ENCODE results near the gene ATXN1. TPM values are rescaled to one million over a fixed set of nuclear protein-coding genes. Genes with fewer than 3 reads are reported as not detected.
"Not testable (repeated sequence)": the region's sequence is repeated elsewhere in the genome, so short reads cannot be mapped to it uniquely, and the experiment has no call there.

ATXN1 gene
- polyA plus RNA-seq, 3 donors: 17.7 to 21.1 (median 20.5) TPM

DNA sequence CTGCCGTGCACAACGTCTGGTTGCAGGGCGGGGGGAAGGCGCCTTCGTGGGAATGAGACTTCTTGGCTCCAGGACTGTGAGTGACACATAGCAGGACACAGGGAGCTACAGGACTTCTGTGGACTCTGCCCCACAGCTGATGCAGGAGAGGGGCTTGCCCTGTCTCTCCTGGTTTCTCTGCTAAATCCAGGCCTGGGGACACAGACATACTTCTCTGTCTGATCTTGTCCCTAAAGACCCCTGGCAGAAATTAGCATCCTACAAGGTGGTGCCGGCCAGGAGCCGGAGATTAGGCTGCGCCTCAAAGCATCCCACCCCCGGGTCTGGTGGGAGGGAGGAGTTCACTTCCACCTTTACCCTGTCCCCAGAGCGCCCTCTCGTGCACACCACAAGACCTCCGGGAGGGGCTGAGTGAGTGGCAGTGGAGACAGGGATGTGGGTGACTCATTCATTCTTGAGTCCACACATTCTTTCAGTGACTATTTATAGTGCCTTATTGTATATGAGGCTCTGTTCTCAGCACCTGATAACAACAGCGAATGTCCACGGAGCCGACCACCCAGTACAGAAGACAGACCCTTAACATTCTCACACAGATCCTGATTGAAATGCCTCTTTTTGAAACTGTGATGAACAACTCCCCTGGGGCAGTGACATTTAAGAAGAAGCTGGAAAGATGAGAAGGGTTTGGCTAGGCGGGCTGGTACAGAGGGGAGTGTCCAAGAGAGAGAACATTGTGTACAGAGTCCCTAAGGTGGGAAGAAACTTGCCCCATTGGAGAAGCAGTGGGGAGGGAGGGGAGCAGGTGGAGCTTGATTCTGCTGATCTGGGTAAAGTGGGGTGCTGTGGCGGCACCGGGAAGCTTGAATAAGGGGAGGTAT is 483.9 kb downstream of the ATXN1 start:
- peak; percentile 38 for DNase-seq

DNA sequence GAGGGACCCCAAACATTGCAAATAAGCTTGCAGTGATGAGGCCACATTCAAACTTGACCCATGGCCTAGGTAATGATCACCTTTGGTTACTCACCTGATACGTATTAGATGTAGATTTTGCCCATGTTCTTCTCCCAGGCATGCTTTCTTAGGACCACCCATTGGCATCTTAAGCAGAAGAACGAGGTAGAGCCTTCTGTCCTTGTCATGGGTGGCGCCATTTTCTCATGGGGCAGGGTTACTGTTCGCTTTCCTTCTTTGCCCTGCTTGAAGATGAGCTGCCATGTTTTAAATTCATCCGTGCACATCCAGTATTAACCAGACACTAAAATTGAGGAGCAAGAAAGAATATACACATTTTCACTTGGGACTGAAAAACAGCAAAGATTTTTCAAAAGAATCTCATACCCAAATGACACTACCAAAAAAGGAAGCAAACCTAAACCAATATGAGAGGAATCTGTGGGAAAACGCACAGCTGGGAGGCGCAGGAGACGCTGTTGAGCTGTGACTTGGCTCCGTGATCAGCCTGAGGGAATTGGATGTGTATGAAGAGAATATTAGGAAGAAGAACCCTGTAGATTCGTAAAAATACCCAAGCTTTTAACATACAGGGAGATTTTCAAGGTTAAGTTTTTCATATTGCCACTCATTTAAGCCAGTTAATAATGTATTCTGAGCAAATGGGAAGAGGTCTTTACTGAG is 486.2 kb downstream of the ATXN1 start:
- no peak for DNase-seq

DNA sequence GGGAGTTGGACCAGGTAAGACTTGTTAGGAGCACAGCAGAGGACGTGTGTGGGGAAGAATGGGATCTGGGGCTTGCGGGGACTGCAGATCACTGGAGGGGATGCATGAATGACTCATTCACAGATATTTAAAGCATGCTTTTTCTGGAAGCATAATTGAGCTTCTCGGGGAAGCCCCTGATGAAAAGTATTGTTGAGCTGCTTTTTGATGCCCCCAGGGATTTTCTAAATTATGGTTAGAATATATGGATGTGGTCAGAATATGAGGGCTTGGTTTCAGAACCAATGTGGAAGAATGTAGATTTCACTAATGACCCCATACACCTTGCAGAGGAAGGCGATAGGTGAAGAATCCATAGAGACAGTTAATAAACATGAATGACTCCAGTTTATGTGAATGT is 486.8 kb downstream of the ATXN1 start:
- no peak for DNase-seq

DNA sequence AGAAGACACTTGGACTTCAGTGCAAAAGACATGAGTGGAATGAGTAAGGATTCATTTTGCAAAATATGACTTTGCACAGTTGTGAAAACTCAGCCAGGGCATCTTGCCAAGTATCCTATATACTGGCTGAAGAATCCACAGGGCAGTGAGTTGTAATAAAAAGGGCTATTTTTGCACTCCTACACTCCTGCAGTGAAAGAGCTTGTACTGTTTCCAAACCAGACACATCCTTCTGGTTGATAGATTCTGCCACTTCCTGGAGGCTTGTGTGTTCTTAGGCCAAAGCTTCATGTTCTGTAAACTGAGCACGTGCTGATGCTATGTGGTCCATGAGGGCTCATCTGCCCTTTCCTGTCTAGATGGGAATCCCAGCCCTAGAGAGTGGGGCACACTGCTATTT is 488.0 kb downstream of the ATXN1 start:
- no peak for DNase-seq

DNA sequence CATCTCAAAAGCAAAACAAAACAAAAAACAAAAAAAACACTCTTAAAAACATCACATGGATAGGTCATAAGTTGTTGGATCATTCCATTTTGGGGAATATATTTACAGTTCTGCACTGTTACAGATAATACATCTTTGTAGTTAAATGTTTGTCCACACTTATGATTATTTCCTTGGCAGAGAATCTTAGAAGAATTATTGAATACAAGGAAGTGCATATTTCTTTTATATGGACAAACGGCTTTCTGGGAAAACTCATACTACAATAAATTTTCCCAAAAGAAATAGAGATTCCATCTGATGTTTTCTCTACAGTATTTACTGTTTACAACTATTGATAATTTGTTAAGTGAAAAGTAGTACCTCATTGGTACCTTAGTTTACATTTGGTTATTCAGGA is 489.1 kb downstream of the ATXN1 start:
- DNase-seq: no peak

DNA sequence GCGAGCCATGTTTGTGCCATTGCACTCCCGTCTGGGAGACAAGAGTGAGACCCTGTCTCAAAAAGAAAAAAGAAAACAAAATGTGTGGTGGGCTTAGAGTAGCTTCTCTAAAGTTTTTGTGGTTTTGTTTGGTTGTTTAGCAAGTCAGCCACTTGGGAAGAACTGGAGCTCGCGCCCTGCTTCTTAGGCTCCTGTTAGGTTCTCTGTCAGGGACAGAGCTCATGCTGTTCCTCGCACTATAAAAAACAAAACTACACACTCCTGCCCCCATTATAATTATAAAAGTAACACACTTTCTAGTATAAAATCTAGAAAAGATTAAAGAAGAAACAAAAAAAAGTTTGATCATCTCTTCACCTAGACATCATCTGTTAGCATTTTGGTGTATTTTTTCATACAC is 489.8 kb downstream of the ATXN1 start:
- no peak for DNase-seq

DNA sequence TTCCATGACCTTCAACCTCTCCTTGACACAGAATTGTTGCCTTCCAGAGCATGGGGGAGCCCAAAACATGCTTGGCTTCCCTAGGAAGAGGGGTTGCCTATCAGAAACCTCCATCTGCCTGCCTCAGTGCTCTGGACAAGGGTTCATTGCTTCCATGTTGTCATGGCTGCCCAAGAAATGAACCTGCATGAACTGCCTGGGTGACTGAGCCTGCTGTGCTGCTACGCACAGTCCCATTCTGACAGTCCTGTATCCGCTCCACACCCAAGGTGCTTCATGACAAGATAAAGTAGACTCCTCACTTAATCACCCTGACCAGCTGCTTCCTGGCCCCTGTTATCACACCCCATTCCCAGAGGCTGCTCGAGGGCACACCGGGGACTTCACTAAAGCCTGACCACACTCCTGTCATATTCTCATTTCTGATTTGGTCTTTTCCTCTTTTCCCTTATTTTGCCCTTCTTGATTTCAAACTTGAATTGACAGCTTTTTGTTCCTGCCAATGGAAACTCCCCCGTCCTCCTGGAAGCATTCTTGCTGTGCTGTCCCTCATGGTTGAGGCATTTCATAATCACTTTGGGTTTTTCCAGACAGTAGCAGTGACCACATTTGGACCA is 491.0 kb downstream of the ATXN1 start:
- DNase-seq: no peak

DNA sequence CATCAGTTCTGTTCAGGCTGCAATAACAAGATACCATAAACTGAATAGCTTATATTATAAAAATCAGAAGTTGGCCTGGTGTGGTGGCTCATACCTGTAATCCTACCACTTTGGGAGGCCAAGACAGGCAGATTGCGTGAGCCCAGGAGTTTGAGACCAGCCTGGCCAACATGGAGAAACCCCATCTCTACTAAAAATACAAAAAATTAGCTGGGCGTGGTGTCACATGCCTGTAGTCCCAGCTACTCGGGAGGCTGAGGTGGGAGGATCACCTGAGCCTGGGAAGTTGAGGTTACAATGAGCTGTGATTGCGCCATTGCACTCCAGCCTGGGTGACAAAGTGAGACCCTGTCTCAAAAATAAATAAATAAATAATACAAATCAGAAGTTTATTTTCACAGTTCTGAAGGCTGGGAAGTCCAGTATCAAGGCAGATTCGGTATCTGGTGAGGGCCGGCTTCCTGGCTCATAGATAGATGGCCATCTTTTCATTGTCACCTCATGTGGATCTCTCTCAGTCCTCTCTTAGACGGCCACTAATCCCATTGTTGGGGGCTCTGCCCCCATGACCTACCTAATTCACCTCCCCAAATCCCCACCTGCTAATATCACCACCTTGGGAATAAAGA is 491.7 kb downstream of the ATXN1 start:
- not testable (repeated sequence) for DNase-seq

DNA sequence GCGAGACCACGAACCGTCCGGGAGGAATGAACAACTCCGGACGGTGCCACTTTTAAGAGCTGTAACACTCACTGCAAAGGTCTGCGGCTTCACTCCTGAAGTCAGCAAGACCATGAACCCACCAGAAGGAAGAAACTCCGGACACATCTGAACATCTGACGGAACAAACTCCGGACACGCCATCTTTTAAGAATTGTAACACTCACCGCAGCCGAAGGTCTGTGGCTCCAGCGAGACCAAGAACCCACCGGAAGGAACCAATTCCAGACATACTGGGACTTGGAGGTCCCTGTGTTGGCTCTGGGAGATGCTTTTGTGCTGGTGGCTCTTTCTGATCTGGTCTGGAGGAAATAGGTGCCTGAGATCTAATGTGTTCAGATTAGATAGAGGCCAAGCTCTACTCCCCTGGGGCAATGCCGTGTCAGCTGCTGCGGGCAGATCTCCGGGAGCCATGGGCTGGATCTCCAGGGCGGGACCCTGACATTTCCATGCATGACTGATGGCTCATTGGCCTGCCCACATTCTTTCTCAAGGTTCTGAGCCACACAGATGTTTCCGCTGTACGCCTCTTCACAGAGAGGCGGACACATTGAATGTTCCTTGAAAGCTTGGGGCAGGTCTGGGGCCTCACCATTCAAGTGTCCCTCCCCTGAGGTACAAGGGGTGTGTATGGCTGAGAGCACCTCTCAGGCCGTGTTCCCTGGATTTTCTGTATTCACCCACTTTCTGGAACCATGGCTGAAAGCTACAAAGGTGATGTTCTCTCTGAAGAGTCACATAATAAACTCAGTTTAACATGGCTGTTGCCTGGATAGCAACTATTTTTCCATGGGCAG is 493.6 kb downstream of the ATXN1 start:
- DNase-seq: no peak

DNA sequence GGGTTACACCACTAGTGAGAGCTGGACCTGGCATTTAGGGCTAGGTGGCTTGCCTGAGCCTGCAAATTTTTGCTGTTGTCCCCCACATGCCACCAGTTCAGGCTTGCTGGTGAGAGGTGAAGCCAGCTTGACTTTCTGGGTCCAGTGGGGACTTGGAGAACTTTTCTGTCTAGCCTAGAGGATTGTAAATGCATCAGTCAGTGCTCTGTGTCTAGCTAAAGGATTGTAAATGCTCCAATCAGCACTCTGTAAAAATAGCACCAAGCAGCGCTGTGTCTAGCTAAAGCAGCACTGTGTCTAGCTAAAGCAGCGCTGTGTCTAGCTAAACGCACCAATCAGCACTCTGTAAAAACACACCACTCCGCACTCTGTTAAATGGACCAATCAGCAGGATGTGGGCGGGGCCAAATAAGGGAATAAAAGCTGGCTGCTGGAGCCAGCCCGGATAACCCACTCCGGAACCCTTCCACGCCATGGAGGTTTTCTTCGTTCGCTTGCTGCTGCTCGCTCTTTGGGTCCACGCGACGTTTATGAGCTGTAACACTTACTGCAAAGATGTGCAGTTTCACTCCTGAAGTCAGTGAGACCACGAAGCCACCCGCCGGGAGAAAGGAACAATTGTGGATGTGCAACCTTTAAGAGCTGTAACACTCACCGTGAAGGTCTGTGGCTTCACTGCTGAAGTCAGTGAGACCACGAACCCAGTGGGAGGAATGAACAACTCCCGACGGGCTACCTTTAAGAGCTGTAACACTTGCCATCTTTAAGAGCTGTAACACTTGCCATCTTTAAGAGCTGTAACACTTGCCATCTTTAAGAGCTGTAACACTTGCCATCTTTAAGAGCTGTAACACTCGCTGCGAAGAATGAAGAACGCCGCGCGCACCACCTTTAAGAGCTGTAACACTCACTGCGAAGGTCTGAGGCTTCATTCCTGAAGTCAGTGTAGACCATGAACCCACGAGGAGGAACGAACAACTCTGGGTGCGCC is 495.6 kb downstream of the ATXN1 start:
- no peak for DNase-seq

DNA sequence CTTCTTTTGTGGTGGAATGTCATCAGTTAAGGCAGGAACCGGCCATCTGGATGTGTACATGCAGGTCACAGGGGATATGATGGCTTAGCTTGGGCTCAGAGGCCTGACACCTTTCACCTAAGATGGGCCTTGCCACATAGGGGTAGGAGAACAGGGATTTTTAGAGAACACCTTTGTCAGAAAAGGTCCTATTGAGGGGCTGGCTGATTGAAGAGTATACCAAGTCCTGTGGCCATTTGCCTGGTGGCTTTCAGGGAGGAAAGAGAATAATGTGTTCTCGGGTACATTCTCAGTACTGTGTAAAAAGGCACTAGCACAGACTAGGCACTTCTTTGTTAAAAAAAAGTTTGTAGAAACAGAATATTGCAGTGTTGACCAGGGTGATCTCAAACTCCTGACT is 496.5 kb downstream of the ATXN1 start:
- no peak for DNase-seq

DNA sequence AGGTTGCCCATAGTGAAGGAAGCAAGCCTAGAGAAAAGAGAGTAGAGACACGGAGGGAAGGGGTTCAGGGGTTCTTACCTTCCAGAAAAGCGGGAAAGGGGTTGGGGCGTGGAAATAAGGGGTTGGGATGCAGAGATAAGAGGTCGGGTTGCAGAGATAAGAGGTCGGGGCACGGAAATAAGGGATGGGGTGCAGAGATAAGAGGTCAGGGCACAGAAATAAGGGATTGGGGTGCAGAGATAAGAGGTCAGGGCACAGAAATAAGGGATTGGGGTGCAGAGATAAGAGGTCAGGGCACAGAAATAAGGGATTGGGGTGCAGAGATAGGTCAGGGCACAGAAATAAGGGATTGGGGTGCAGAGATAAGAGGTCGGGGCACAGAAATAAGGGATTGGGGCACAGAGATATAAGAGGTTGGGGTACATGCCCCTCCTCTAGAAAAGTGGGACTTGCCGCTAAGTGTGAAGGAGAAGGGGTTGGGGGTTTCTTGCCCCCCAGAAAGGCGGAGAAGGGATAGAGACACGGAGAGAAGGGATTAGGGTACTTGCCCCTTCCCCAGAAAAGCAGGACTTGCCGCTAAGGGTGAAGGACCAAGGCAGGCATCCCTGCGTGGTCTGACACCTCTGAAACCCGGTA is 497.7 kb downstream of the ATXN1 start:
- DNase-seq: not testable (repeated sequence)

DNA sequence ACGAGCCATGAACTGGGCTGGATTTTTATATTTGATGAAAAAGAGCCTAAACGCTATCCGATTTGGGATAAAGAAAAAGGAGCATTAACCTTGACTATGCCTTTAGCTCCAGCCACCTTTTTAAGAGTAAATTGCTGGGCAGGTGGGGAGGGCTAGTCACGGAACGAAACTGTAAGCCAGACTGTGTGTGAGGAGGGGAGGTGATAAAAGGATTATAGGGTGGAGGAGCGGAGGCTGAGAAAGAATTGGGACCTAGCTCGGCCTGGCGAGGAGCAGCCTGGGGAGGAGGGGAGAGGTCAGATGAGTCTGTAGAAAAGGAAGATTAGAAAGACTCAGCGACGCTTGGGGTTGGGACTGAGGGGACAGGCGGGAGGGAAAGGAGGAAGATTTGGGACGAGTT is 498.5 kb downstream of the ATXN1 start:
- not testable (repeated sequence) for DNase-seq

DNA sequence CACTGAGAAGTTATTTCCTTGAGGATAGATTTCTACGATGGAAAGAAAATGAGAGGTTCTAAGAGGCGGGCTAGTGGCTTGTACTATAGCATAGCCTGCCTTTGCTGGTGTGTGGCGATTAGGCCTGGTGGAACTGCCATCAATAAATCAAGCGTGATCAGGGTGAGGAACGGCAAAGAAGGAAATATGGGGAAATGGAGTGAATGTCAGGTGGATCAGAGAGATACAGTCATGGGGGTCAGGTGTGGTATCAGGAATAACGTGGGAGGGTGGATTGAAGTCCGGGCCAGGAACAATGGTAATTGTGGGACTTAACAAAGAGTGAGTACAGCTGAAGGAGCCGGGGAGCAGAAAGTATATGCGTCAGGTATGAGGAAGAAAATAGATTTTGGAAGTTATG is 500.7 kb downstream of the ATXN1 start:
- not testable (repeated sequence) for DNase-seq

DNA sequence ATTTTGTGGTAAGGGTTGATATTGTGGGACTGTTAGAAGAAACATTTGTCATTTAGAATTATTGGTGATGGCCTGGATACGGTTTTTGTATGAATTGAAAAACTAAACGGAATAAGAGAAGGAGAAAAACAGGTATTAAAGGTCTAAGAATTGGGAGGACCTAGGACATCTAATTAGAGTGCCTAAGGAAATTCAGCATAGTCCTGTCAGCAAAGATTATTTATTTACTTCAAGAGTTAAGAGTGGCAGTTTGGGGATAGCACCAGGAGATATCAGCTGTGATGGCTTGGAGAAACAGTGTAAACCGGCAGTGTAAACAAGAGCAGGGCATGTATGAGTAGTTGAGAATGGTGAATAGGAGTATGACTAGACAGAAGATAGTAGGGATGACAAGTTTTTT is 501.7 kb downstream of the ATXN1 start:
- DNase-seq: not testable (repeated sequence)

DNA sequence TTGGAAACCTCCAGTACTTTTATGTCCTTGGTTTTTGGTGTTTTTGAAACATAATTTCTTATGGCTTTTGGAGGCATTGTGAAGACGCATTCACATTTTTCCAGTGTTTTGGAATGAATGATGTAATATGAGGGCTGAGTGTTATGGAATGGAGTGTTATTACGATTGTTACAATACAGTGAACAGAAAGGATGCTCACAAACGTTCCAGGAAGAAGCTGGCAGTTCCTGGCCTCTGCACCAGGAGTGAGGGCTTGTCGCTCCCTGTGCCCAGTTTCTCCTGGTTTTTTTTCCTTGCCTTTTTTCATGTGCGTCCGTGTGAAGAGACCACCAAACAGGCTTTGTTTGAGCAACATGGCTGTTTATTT is 502.6 kb downstream of the ATXN1 start:
- no peak for DNase-seq

DNA sequence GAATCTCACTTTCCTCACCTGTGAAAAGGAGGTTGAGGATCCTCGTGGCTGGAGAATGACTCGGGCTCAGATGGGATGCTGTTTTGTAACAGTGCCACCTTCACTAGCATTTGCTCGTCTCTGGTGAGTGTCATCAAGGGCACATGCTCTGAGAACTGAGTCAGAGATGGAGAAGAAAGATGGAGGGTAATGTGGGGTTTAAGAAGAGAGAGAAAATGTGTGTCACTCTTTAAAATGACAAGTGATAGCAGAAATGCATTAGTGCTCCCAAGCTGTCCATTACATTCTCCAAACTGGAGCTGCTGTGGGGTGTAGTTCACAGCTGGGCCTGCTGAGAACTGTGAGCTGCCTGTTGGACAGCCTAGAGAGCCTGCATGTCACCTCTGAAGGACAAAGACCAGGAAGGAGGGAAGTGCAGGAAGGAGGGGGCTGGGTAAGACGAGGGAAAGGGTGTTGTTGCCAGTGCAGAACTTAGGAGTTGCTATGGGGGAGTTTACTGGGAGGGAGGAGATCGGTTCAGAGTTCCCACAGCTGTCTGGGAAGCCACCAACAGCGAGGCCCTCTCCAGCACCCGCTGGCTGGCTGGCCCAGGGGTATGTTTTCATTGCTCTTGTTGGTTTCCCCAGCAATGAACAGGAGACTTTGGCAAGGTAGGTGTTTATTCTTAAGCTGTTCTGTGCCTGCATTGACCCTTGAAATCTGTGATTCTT is 503.1 kb downstream of the ATXN1 start:
- no peak for DNase-seq

DNA sequence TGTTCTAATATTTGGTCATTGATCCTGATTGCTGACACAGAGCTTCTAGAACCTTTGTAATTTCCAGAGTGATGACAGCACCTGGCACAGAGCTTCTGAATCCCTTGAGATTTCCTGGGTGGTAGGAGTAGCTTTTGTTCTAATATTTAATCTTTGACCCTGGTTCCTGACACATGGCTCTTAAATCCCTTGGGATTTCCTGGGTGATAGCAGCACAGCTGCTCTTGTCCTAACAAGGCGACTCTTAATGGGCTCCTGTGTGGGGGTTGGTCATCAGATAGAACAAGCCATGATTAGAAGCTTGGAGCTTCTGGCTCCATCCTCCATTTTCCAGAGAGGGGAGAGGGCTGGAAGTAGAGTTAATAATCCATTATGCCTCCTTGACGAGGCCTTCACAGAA is 504.5 kb downstream of the ATXN1 start:
- no peak for DNase-seq

DNA sequence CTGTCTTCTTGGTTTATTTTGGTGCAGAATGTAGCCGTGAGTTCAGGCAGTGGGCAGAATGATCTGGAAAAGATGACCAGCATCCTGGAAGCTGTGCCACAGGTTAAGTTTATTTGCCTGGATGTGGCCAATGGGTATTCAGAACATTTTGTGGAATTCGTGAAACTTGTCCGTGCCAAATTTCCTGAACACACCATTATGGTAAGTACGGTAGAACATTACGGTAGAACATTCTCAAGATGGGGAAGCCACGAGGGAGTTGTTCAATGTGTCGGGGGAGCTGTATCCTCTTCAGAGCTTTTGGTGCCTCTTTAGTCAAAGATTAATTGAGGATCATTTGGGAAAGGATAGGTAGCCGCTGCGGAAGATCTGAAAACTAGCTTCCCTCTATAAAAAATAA is 506.7 kb downstream of the ATXN1 start:
- no peak for DNase-seq
